Heart left ventricle (tissue), 13 donors: Measurements from ENCODE around the gene MLLT10.

Experiments used
- CTCF ChIP-seq, 12 donors: fragments of 200-600 bp; sonication (generic) in 4 of 12; IDR thresholded peaks; one replicate each; pipeline versions ENCODE4 v1.5.0 to v1.8.0; 2018 to 2022; ENCODE audit warnings: antibody characterized with exemption in 12 of 12, mild to moderate bottlenecking in 5 of 12
- POLR2A ChIP-seq, 2 donors: fragments of 450-650 bp; IDR thresholded peaks; one replicate each; pipeline ENCODE4 v1.6.1; 2017; ENCODE audit warnings: antibody characterized with exemption in 2 of 2, mild to moderate bottlenecking in 2 of 2, moderate library complexity in 2 of 2
- donor health status: ischemic (EF 13 %, LVEDD 7.1; RV severe dilation, severe dysfunction).
- donor health status: DM: no; HTN: yes; CAD: no.
- donor health status: DM: no; HTN: no; CAD: no.
- donor health status: ischemic (EF 25% LVEDD 6.9; RV normal size, moderate dysfunction).
- donor health status: ischemic (EF 25% LVEDD 5.7; RV mildly dilated, moderate dysfunction).
- donor health status: ischemic (EF 35%, LVEDD 5.7; RV mildly dilated, moderate dysfunction).
- donor health status: nonischemic (EF 11% LVEDD 7.7; RV severe dilation, severe dysfunction).
- donor health status: DM: yes; HTN: yes; CAD: no.
- donor health status: PGD.
- donor health status: ischemic (EF 29% LVEDD 5.4; RV normal size, mild dysfunction).
- donor health status: nonischemic (EF 23%, LVEDD 6.1; RV moderate dilation, normal function).

- TF ChIP-seq CTCF (IDR thresholded peaks at IDR 0.05) (no peak), POLR2A (IDR thresholded peaks at IDR 0.05) (no peak)
These were observed 22.0 kb upstream of the MLLT10 start for GRCh38 chr10:21511946-21512572.
